Aorta (tissue), 5 donors: ENCODE results near the gene MAGEB18. TPM values are rescaled to one million over a fixed set of nuclear protein-coding genes. Genes with fewer than 3 reads are reported as not detected.

ENCODE experiments used
- ATAC-seq: fragments of 200-7000 bp; cut with Tn5 transposase; one replicate; pipeline ENCODE4 v1.9.1; 2022; ENCODE audit warnings: moderate library complexity; ENCODE audit not compliant: low FRiP score
- DNase-seq, 2 donors: peaks; one replicate each; pipeline ENCODE4 v3.0.0-alpha.2; 2020
- H3K27ac ChIP-seq, 2 donors: one replicate each; pipeline ENCODE4 v1.5.1; 2013; ENCODE audit warnings: low read length in 2 of 2, mild to moderate bottlenecking in 2 of 2, moderate library complexity in 2 of 2, control low read depth in 1 of 2, inconsistent platforms in 1 of 2, low read depth in 1 of 2
- H3K27me3 ChIP-seq, 2 donors: one replicate each; pipeline ENCODE4 v1.6.1; 2013; ENCODE audit warnings: control low read depth in 1 of 2, low read length in 1 of 2, mild to moderate bottlenecking in 1 of 2, moderate library complexity in 1 of 2; ENCODE audit not compliant: insufficient read depth in 2 of 2, control insufficient read depth in 1 of 2
- H3K36me3 ChIP-seq, 2 donors: one replicate each; pipeline ENCODE4 v1.6.1; 2013; ENCODE audit warnings: control low read depth in 1 of 2, low read length in 1 of 2, mild to moderate bottlenecking in 1 of 2; ENCODE audit not compliant: insufficient read depth in 2 of 2, control insufficient read depth in 1 of 2
- H3K4me1 ChIP-seq, 2 donors: one replicate each; pipeline ENCODE4 v1.6.1; 2013; ENCODE audit warnings: low read length in 2 of 2, control low read depth in 1 of 2, mild to moderate bottlenecking in 1 of 2, moderate library complexity in 1 of 2; ENCODE audit not compliant: insufficient read depth in 2 of 2, control insufficient read depth in 1 of 2
- H3K4me3 ChIP-seq, 2 donors: one replicate each; pipeline ENCODE4 v1.5.1; 2013; ENCODE audit warnings: low read length in 2 of 2, control low read depth in 1 of 2, mild to moderate bottlenecking in 1 of 2
- H3K9me3 ChIP-seq: one replicate; pipeline ENCODE4 v1.6.1; 2013; ENCODE audit warnings: mild to moderate bottlenecking, low read length; ENCODE audit not compliant: control insufficient read depth
- WGBS, 2 donors: extraction: QIAGEN DNeasy Blood & Tissue Kit; methylation state at CpG; one replicate each; pipeline ENCODE4 v1.1.7; 2013; 5-methylcytosine and 5-hydroxymethylcytosine counted together
- intact Hi-C, 2 donors: fragments of 100-400 bp; cut with DNase I; formaldehyde crosslinking; loops; one replicate each; pipeline versions ENCODE4 v1.14.2 to v1.15.0; 2022
- long read RNA-seq, 2 donors: library from polyadenylated mRNA; unstranded; transcript quantifications; one replicate each; pipeline ENCODE4 v2.0.0, GENCODE V29; 2020 to 2021
- polyA plus RNA-seq, 2 donors: library from polyadenylated mRNA; stranded (reverse); fragments of 200-250 nt; gene quantifications; one replicate each; pipeline ENCODE4 v1.2.3, GENCODE V29; 2013
- total RNA-seq, 2 donors: library from RNA; stranded (reverse); fragmentation: NEBNext Ultra II Directional; extraction: Animal tissue kit (Norgen Biotek cat#: 25700); gene quantifications; one replicate each; pipeline ENCODE4 v1.2.1, GENCODE V29; 2021
- donor health status: healthy with polysubstance abuse.
- donor health status: Bipolar disorder and iron deficiency.
- donor health status: DM: no; HTN: no; CAD: no.
- donor health status: DM: no; HTN: no; CAD: no.
- donor health status: DM: yes; HTN: yes; CAD: no.

Gene MAGEB18
- total RNA-seq, result not detected
- not detected for polyA plus RNA-seq
- long read RNA-seq, donor 1, result 0 reads
- long read RNA-seq, donor 2, result 0 reads

DNA sequence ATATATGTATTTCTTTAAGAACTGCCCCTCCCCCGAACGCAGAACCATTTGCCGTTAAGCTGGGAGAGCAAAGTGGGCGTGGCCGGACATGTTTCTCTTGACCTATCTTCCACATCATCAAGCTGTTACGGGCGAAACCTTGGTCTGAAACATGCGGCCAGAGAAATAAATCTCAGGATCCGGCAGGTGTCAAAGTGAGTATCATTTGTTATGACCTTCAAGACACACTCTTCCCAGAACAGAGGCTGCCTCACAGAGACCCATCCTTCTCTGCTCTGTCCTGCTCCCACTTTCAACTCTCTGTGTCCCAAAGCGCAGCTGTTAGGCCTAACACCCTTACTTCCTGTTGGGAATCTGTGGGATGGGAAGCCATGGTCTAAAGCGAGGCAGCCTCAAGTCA lies at the start of gene MAGEB18:
TSS of gene MAGEB18 (plus strand) at position 70 of the 400 bp plus-strand sequence. CDS start 643 bp downstream, outside the sequence.
- intact Hi-C loops, result no loop called here

DNA sequence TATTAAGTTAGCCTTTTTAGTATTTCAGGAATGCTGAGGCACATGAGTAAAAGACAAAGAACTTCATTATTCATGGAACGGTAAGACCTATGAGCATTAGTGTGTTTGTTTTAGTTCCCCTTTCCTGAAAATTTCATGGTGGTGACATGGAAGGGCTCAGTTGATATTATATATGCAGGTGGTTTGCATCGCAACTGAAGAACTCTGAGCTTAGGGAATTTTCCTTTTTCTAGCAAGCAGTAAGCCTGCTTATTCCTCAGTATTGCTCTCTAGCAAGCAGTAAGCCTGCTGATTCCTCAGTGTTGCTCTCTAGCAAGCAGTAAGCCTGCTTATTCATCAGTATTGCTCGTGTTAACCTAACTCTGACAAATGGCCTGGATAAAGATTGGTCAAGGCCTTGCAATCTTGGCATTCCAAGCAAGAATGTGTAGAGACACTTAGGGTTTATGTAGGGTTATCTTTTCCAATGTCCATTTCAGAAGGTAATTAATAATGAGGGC lies 37.7 kb upstream of the MAGEB18 start:
- Histone ChIP-seq H3K9me3 (no peaks in the 10 kb centered on the region), H3K36me3 (no peaks in the 10 kb centered on the region), H3K27ac (no peak overlapping the region), H3K4me1 (no peaks in the 10 kb centered on the region), H3K27me3 (no peaks in the 10 kb centered on the region), H3K4me3 (no peak overlapping the region)
- no peak for ATAC-seq
- DNase-seq, result no peak
- 54 to 62% methylated on average over 3 of the region's 3 CpGs for WGBS, 2 donors
- intact Hi-C loops, result no loop called here

More for the DNA sequence above, at the start of gene MAGEB18:
- DNase-seq (no peak), ATAC-seq (no peak)
- Histone ChIP-seq H3K36me3 (no peaks in the 10 kb centered on the region), H3K4me1 (no peaks in the 10 kb centered on the region), H3K27me3 (no peaks in the 10 kb centered on the region), H3K27ac (no peak within 1 kb of the TSS), H3K9me3 (no peaks in the 10 kb centered on the region), H3K4me3 (no peak within 1 kb of the TSS)
- WGBS, 2 donors, result 80 to 87% methylated on average over 11 of the region's 11 CpGs

DNA sequence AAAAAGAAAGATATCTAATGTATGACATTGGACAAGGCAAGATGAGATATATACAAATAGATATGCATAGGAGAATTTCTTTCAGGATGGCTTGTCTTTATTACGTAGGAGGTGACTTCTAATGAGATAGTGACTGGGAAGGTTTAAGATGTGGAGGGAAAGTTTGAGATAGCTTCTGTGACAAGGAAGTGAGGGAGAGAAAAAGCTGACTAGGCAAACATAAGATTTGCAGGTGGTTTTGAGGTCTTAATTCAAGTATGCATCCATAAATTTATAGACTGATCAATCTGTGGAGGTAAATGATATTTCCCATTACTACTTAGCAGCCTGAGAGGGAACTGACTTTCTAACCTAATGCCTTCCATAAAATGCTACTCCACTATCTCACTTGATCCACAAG lies 29.0 kb upstream of the MAGEB18 start:
- H3K36me3 ChIP-seq, result no peaks in the 10 kb centered on the region
- no peaks in the 10 kb centered on the region for H3K27me3 ChIP-seq
- ATAC-seq (no peak), DNase-seq (no peak)
- H3K4me1 ChIP-seq, result no peaks in the 10 kb centered on the region
- H3K27ac ChIP-seq, result no peak overlapping the region
- H3K9me3 ChIP-seq, result no peaks in the 10 kb centered on the region
- H3K4me3 ChIP-seq, result no peak overlapping the region
- 83 to 96% methylated on average over 1 of the region's 1 CpG for WGBS, 2 donors
- intact Hi-C loops, result no loop called here

DNA sequence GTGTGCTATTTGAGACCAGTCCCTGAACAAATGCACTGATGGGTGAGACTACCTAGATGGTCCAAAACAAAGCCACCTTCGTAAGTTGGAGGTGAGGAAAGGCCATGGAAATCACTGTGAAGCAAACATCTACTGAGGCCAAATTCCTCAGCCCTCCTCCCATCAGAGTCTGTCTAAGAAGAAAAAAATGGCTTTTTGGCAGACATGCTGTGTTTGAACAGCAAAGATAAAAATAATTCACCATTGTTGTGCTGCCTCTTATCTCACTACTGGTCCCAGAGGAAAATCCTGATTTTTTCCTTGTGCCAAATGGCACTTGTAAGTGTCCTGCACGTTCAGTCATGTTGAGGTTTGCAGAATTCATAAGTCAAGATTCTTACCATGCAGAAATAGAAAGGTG lies 7.9 kb downstream of the MAGEB18 start:
- no peak overlapping the region for H3K4me3 ChIP-seq
- no peak overlapping the region for H3K27ac ChIP-seq
- no peaks in the 10 kb centered on the region for H3K4me1 ChIP-seq
- no peak for DNase-seq
- 6 to 9% methylated on average over 2 of the region's 2 CpGs for WGBS, 2 donors
- no peaks in the 10 kb centered on the region for H3K36me3 ChIP-seq
- no peaks in the 10 kb centered on the region for H3K9me3 ChIP-seq
- intact Hi-C loops, result no loop called here
- no peaks in the 10 kb centered on the region for H3K27me3 ChIP-seq
- no peak for ATAC-seq

DNA sequence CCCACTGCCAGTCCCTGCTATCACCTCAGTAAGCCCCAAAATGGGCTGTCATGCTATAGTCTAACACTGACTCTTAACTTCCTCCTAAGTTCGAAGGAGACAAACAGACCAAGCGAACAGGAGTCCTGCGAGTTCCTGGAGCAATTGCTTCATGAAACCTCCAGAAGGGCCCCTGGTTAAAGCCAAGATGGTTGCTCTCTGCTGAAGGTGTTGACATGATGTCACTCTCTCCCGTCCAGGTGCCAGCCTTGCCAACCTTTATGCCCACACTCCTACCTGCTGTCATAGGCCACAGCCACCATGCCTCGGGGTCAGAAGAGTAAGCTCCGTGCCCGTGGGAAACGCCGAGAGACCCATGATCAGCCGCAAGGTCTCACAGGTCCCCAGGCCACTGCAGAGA lies 22.2 kb downstream of the MAGEB18 start, which contains the start of gene MAGEB6B:
TSS of gene MAGEB6B (plus strand) at position 301 of the 400 bp plus-strand sequence. CDS start at position 301, 0 bp downstream.
- no peak within 1 kb of the TSS for H3K4me3 ChIP-seq
- WGBS, 2 donors, result 90 to 95% methylated on average over 10 of the region's 10 CpGs
- no peaks in the 10 kb centered on the region for H3K36me3 ChIP-seq
- no peak for ATAC-seq
- intact Hi-C loops, result no loop called here
- no peaks in the 10 kb centered on the region for H3K9me3 ChIP-seq
- H3K27me3 ChIP-seq, result no peaks in the 10 kb centered on the region
- H3K27ac ChIP-seq, result no peak within 1 kb of the TSS
- H3K4me1 ChIP-seq, result no peaks in the 10 kb centered on the region
- no peak for DNase-seq

Other genes starting within 250 kb of the MAGEB18 start
- gene MAGEB6B, start 22.3 kb downstream of the MAGEB18 start, total RNA-seq, result not detected
- not detected for gene MAGEB6B, start 22.3 kb downstream of the MAGEB18 start, polyA plus RNA-seq
- gene MAGEB6, start 54.1 kb downstream of the MAGEB18 start, total RNA-seq, result not detected
- not detected for gene MAGEB6, start 54.1 kb downstream of the MAGEB18 start, polyA plus RNA-seq
- not detected for gene MAGEB5, start 77.8 kb downstream of the MAGEB18 start, total RNA-seq
- gene MAGEB5, start 77.8 kb downstream of the MAGEB18 start, polyA plus RNA-seq, result not detected